Suprapubic skin (tissue), 4 donors: Measurements from ENCODE around the gene PCNT.

Experiments used
- EP300 ChIP-seq: sonication (generic); formaldehyde crosslinking; IDR thresholded peaks from one replicate; pipeline ENCODE4 v1.6.1; 2017; ENCODE audit warnings: antibody characterized with exemption
- POLR2A ChIP-seq, 2 donors: fragments of 450-650 bp; IDR thresholded peaks; one replicate each; pipeline ENCODE4 v1.6.1; 2017; ENCODE audit warnings: antibody characterized with exemption in 2 of 2, mild to moderate bottlenecking in 2 of 2, moderate library complexity in 2 of 2
- POLR2AphosphoS5 ChIP-seq, 3 donors: sonication (generic); formaldehyde crosslinking; IDR thresholded peaks; one replicate each; pipeline ENCODE4 v1.6.1; 2017; ENCODE audit warnings: antibody characterized with exemption in 3 of 3
- TF ChIP-seq, protein P1 (sequence below), 2 donors: fragments of 200-600 bp in 1 of 2; fragments of 450-650 bp in 1 of 2; sonication (generic) in 1 of 2; IDR thresholded peaks; one replicate each; pipeline ENCODE4 v1.5.1; 2016 to 2019; ENCODE audit warnings: antibody characterized with exemption in 2 of 2, mild to moderate bottlenecking in 1 of 2, moderate library complexity in 1 of 2

DNA sequence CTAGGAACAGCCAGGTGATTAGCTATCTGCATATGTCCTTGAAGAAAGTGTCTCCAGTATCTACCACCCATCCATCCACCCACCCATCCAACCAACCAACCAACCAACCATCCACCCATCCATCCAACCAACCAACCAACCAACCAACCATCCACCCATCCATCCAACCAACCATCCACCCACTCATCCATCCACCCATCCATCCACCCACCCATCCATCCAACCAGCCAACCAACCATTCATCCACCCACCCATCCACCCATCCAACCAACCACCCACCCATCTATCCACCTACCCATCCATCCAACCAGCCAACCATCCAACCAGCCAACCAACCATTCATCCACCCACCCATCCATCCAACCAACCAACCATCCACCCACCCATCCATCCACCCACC, 12.4 kb upstream of the PCNT start:
- TF ChIP-seq, protein P1, sequence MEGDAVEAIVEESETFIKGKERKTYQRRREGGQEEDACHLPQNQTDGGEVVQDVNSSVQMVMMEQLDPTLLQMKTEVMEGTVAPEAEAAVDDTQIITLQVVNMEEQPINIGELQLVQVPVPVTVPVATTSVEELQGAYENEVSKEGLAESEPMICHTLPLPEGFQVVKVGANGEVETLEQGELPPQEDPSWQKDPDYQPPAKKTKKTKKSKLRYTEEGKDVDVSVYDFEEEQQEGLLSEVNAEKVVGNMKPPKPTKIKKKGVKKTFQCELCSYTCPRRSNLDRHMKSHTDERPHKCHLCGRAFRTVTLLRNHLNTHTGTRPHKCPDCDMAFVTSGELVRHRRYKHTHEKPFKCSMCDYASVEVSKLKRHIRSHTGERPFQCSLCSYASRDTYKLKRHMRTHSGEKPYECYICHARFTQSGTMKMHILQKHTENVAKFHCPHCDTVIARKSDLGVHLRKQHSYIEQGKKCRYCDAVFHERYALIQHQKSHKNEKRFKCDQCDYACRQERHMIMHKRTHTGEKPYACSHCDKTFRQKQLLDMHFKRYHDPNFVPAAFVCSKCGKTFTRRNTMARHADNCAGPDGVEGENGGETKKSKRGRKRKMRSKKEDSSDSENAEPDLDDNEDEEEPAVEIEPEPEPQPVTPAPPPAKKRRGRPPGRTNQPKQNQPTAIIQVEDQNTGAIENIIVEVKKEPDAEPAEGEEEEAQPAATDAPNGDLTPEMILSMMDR (IDR thresholded peaks at IDR 0.05), result no peak
- TF ChIP-seq POLR2A (IDR thresholded peaks at IDR 0.05) (no peak), EP300 (no peak), POLR2AphosphoS5 (IDR thresholded peaks at IDR 0.05) (no peak)
